Pons (tissue), 1 donor: ENCODE measurements around the gene TPD52L2.
"Not testable (repeated sequence)": the region's sequence is repeated elsewhere in the genome, so short reads cannot be mapped to it uniquely, and the experiment has no call there.

Experiments used
- DNase-seq: peaks from one replicate; pipeline ENCODE4 v3.0.0-alpha.2; 2016; ENCODE audit warnings: low spot score

Gene TPD52L2

DNA sequence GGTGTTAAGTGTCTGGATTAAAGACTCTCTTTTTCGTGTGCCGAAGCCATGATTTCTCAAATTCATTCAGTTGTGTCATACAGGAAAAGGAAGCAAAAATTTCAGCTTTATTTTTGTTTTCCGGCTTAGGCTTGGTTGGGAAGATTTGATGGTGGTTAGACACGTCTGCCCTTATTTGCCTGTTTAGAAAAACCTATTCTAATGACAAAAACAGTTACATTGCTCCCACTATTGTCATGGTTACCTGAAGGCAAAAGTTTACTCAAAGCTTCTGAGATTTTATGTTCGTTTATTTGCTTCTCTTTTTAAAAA lies 30.8 kb downstream of the TPD52L2 start:
- DNase-seq, result peak; percentile 25

DNA sequence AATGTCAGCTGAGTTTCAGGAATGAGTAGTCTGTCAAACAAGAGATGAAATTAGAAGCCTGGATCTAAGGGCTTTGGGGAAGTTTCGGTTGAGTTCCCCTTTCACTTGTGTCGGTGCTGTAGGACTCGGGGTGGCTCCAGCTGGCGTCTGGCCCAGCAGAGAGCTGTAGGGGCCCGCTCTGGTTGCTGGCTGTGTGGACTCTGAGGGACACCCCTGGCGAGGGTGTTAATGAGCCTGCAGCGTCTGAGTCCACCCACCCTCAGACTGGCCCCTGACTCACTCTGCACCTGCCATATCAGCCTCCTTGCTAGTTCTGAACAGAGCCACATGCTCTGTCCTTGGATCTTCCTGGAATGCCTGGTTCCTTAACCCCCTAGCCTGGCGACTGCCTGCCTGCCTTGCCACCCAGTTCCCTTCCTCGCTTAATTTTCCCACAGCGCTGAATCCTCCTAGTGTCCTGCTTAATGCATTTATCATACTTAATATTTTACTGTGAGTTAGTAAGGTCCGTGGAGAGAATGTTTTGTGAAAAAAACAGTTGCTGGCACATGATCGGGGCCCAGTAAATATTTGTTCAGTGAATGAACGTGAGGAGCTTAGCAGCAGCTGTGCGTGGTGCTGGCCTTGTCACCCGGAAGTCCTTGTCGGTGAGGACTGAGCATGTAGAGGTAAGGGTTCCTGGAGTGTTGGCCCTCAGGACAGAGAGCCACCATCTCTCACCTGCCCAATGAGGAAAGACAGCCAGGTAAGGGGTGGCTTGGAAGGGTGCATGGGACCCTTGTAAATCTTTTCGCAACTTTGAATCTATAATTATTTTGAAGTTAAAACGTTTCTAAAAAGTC lies 31.4 kb downstream of the TPD52L2 start:
- peak; percentile 71 for DNase-seq

DNA sequence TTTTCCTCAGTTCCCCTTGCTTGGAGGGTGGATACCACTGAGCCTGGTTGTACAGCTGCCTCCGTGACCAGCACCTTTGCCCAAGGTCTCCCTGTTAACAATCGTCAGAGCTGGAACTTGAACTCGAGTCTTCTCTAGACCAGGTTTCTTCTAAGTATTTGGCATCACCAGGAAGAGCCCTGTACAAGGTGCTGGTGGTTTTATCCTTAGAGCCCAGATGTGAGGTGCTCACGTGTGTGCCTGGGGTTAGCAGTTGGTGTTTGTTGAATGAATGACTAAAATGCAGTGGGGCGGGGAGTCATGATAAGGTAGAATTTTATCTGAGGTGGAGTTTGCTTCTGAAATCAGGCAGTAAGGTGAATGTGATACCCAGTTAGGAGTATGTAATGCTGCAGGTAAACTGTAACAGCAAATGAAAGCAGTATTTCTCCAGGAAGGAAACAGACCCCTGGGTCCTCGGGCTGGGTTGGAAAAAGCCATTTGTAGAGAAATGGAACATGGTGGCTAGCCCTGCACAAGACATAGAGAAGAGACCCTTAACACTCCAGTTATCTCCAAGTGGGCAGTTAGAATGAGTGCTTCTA lies 33.0 kb downstream of the TPD52L2 start:
- no peak for DNase-seq

DNA sequence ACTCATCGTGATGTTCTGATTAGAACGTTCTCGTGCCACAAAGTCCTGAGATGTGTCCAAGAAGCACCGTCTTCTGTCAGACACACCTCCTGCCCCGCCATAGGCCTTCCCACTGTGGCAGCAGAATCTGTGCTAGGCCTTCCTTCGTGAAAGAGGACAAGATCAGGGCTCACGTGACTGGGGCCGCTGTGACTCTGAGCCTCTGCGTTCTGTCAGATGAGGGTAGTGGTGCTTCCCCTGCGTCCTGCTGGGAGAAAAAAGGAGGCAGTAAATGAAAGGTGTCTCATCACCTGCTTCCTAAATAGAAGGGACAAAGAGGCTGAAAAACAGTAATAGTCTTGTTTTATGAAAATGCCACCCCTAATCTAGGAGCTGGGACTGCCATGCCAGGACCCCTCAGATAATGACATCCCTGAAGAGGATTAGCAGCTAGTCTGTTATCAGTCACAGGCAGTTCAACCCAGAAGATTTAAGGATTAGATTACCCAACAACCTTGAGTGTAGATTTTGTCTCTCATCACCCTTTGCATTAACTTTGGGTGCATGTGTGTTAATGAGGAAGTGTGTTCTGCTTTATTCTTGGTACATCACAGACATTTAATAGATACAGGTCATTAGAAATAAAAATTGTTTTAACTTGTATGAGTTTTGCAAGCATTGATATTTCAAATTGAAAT lies 34.0 kb downstream of the TPD52L2 start:
- DNase-seq, result no peak

DNA sequence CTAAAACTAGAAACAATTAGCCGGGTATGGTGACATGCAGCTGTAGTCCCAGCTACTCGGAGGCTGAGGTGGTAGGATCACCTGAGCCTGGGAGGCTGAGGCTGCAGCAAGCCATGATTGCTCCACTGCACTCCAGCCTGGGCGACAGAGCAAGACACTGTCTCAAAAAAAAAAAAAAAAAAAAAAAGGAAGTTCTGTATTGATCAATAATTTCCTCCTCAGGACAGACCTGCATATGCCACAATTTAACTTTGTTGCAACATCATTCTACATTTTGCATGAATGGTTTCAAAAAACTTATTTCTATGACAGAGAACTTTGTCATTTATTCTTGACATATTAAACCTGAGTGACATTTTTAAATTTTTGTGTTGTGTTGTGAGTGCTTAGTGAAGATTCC lies 35.3 kb downstream of the TPD52L2 start:
- no peak for DNase-seq

DNA sequence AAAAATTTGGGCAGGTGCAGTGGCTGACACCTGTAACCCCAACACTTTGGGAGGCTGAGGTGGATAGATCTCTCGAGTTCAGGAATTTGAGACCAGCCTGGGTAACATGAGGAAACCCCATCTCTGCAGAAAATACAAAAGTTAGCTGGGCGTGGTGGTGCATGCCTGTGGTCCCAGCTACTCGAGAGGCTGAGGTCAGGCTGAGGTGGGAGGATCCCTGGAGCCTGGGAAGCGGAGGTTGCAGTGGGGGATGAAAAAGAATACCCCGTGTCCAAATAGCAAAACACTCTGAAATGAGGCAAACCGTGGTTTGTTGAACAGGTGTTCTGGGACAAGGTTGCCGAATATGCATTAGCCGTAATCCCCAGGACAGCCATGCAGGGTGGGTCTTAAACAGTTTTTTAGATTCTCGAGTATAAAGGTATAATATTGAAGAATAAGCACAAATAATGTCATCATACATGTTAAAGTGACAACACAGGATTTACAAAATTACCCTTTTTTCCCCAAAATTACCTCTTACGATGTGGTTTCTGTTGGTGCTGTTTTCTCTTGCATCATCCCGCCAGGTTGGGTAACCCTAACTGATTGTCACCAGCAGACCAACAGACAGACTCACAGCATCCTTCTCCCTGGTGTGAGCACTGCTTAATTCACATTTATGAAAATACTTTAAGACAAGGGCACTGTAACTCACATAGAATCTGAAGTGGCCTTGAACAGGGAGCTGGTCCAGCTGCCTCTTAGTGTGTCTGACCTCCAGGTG lies 38.9 kb downstream of the TPD52L2 start:
- DNase-seq, result no peak

DNA sequence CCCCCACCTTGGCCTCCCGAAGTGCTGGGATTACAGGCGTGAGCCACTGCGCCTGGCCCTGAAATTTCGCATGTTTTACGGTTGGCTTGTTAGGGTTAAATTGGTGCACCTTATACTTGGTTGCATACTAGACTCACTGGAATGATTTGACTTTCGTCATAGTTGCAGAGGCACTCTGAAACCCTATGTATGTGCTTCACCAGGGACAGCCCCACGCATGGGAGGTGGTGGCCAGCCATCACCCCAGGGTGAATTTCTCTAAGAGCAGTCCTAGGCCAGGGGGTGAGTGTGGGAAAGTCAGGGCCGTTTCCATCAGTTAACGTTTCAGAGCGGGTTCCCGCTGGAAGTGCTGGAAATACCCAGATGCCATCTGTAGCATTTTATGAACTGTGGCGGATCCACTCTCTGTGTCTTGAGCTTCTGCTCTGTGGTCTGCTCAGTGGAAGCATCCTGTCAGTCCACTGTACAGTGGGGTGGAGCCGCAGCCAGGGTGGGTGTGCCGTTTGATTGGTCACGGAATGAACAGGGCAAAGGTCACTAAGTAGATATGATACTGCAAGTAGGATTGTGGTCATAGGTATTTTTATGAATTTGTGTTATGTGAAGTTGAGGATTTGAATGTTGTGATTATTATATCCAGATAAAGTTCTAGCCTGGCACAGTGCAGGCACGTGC lies 43.1 kb downstream of the TPD52L2 start:
- no peak for DNase-seq

DNA sequence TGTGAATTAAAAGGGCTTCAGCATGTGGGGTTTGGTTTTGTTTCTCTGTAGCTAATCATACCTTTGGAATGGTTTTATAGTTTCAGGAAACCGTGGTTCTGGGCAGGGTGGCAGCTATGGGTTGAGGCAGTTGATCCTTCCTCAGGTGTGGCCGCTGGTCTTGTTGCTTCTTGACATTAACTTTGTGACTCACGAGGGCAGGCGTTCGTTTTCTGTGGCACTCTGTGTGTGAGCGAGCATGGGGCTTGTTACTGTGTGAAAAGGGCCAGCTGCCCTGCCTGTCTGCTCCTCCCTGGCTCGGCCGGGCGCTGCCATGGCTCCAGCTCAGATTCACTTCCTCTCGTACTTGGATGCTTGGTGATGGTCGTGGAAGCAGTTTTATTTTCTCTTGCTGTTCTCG lies 46.1 kb downstream of the TPD52L2 start:
- peak; percentile 68 for DNase-seq

DNA sequence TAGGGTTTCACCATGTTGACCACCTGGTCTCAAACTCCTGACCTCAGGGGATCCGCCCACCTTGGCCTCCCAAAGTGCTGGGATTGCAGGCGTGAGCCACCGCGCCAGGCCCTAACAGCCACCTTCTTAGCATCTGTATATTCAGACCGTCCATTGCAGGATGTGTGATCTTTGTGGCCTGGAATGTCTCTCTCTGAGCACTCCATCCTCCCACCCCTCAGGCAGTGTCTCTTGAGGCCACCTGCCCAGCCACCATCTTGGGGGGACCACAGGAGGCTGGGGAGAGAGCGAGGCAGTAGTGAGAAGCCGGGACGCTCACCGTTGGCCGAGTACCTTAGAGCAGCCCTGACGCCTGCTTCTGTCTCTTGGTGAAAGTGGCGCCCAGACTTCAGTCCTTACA lies 48.7 kb downstream of the TPD52L2 start:
- DNase-seq, result no peak

DNA sequence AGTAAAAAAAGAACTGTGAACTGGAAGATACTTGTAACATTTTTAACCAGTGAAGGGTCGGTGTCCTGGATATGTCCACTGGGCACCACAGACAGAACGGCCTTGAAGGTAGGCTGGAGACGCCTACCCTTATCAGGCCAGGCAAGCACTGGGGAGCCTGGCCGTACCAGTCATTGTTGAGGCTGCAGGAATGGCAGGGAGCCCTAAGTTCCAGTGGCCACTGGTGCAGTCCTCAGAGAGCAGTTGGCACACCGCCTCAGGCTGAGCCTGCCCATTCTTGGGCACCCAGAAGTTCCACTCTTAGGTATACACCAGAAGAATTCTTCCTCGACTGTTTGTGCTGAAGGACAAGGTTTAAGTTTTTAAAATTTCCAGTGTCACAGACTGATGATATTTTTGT lies 50.4 kb downstream of the TPD52L2 start:
- peak; percentile 83 for DNase-seq

DNA sequence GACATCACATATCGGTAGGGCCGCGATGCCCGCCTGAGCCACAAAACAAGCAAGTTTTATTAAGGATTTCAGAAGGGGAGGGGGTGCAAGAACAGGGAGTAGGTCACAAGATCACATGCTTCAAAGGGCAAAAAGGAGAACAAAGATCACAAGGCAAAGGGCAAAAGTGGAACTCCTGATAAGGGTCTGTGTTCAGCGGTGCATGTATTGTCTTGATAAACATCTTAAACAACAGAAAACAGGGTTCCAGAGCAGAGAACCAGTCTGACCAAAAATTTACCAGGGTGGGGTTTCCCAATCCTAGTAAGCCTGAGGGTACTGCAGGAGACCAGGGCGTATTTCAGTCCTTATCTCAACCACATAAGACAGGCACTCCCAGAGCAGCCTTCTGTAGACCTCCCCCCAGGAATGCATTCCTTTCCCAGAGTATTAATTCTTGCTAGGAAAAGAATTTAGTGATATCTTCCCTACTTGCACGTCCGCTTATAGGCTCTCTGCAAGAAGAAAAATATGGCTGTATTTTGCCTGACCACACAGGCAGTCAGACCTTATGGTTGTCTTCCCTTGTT lies 51.4 kb downstream of the TPD52L2 start:
- DNase-seq, result not testable (repeated sequence)

DNA sequence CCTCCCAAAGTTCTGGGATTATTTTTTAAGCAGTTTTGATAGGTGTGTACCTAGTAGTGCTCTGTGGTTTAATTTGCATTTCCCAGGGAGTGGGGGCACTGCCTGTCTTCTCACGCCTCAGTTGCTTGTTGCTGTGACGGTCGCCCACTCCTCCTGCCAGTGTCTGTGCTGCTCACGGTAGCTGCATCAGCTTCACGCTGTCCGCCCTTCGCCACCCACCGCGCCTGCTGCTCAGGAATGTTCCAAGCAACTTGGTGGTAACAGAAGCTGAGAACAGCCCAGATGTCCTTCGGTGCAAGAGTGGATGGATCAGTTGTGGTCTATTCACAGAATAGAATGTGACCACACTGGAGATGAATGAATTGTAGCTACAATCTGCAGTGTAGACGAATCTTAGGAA lies 52.7 kb downstream of the TPD52L2 start:
- DNase-seq, result no peak

DNA sequence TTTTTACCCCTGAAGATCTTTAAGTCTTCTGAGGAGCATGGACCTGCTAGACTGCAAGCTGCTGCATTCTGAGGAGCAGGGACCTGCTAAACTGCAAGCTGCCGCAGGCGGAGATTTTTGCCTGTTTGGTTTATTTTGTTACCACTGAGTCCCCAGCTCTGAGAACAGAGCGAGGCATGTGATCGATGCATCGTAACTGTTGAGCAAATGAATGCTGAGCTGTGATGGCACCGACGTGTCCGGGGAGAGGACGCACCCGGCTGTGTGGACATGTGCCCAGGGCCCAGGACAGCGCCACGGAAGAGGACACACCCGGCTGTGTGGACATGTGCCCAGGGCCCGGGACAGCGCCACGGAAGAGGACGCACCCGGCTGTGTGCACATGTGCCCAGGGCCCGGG lies 54.1 kb downstream of the TPD52L2 start:
- peak; percentile 26 for DNase-seq

DNA sequence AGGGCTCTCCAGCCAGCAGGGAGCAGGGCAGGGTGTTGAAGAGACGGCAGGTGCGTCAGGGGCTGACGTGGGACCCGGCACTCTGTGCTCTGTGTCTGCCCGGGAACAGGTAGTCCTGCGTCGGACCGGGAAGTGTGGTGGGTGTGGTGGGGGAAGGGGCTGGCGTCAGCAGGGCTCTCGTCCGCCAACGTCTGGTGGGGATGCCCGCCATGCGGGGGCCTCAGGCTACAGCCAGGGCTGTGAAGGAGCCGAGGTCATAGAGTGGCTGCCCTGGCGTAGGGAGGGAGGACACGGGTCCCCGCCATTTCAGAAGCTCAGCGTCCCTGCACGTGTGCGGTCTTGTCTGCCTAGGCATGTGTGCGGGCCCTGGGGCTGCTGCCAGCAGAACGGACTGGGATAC lies 55.2 kb downstream of the TPD52L2 start:
- DNase-seq, result no peak

DNA sequence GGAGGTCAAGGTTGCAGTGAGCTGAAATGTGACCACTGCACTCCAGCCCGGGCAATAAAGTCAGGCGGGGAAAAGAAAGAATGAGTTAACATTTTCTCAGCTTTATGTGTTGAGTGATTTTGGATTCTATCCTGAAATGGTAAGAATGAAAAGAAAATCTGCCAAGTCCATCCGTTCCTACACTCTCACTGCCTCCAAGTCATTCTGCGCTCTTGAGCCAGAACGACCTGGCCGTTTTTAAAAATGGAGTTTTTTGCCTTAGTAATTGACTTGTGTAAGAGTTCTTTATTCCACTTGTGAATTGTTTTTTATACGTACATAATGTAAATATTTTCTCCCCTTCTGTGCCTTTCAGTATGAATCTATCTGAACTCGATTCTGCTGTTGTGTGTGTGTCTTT lies 58.6 kb downstream of the TPD52L2 start:
- DNase-seq, result no peak

DNA sequence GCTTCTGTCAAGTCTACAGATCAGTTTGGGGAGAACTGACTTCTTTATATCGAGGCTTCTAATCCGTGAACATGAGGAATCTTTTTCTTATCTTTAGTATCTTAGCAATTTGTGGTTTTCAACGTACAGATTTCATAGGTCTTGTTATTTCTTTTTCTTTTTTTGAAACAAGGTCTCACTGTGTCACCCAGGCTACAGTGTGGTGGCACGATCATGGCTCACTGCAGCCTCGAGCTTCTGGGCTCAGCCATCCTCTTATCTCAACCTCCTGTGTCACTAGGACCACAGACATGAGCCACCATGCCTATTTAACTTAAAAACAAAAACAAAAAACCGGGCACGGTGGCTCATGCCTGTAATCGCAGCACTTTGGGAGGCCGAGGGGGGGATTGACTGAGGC lies 59.2 kb downstream of the TPD52L2 start:
- DNase-seq, result no peak

DNA sequence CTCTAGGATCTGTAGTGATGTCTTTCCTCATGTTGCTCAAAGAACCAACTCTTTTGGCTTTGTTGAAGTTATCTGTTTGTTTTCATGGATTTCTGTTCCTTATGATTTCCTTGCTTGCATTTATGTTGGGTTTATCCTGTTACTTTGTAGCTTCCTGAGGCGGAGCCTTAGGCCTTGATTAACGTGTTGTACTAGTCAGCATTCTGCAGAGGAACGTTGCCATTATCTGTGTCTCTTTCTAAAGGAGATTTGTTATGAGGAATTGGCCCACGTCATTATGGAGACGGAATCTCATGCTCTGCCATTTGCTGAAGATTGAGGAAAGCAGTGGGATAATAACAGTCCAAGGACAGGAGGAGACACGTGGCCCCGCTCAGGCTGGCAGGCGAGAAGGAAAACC lies 61.2 kb downstream of the TPD52L2 start:
- no peak for DNase-seq

DNA sequence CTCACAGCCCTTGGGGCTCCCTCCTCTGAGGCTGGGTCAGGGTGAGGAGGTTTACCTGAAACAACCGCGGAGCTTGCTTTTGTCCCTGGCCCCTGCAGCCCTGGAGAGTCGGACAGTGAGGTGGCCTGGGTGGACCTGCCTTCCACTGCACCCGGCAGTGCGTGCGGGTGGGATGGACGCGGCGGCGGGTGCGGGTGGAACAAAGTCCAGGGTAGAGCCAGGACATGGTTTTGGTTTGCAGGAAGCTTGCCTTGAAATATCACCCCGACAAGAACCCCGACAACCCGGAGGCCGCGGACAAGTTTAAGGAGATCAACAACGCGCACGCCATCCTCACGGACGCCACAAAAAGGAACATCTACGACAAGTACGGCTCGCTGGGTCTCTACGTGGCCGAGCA lies 64.0 kb downstream of the TPD52L2 start:
- DNase-seq, result no peak

DNA sequence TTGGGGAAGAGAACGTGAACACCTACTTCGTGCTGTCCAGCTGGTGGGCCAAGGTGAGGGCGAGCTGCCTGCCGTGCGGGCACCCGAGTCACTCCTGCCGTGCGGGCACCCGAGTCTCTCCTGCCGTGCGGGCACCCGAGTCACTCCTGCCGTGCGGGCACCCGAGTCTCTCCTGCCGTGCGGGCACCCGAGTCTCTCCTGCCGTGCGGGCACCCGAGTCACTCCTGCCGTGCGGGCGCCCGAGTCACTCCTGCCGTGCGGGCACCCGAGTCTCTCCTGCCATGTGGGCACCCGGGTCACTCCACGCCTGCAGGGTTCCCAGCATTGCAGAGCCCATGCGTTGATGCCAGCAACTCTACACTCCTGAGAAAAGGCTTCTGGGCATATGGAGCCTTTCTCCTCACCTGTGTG lies 64.4 kb downstream of the TPD52L2 start:
- DNase-seq, result not testable (repeated sequence)

DNA sequence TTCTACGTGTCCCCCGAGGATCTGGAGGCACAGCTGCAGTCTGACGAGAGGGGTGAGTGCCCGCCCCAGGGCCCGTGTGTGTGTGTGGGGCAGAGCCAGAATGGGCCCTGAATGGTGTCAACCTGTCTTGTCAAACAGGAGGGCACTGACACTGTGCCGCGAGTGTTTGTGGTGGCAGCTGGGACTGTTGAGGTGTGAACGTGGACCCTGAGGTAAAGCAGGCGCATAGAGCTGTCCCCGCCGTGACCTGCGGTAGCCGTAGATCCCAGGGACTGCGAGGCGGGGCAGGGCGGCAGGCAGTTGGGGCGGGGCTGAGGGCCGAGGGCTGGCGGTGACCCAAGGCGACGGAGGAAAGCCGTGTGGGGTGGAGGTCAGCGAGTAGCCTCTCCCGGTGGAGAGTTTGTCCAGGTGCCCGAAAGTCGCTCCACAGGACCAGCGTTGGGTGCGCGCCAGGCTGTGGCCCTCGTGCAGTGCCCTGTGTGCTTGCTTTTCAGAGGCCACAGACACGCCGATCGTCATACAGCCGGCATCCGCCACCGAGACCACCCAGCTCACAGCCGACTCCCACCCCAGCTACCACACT lies 66.0 kb downstream of the TPD52L2 start:
- no peak for DNase-seq

DNA sequence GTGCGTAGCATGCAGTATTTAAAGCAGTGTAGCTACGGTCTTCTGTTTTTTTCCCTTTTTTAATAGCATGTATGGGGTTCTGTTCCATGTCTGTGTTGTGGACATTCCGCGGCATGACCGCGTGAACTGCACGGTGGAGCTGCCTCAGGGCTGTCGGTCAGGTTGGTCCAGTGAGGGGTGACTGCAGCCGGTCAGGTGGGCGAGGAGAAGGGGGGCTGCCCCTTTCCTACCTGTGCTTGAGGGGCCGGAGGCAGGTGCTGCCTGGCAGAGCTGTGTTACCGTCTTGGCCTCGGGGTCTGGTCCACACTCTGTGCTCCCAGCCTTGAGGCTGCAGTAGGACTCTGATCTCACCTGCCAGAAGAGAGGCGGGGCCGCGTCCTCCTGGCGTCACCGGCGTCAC lies 66.7 kb downstream of the TPD52L2 start:
- DNase-seq, result no peak
